Effector memory CD8-positive, alpha-beta T cell (primary cell): Measurements from ENCODE around the gene ZFTA.
"Not testable (repeated sequence)": the region's sequence is repeated elsewhere in the genome, so short reads cannot be mapped to it uniquely, and the experiment has no call there.

Experiments
- ATAC-seq: fragments of 150-1000 bp; cut with Tn5 transposase; replicated peaks from 2 replicates; pipeline ENCODE4 v1.10.0; 2021; ENCODE audit warnings: mild to moderate bottlenecking, moderate library complexity
- DNase-seq, 3 experiments: peaks; one replicate each; pipeline ENCODE4 v3.0.0; 2021
- H3K27ac Mint-ChIP-seq, 2 donors: one replicate each; pipeline ENCODE4 v1.8.0; 2022; ENCODE audit warnings: mild to moderate bottlenecking in 2 of 2, mixed read lengths in 2 of 2, moderate library complexity in 2 of 2
- H3K27me3 Mint-ChIP-seq, 2 donors: one replicate each; pipeline ENCODE4 v1.8.0; 2022; ENCODE audit warnings: mixed read lengths in 2 of 2
- H3K36me3 Mint-ChIP-seq: one replicate; pipeline ENCODE4 v1.8.0; 2022; ENCODE audit warnings: mild to moderate bottlenecking, moderate library complexity, mixed read lengths; ENCODE audit not compliant: insufficient read depth
- H3K4me1 Mint-ChIP-seq, 2 donors: one replicate each; pipeline ENCODE4 v1.8.0; 2022; ENCODE audit warnings: low read depth in 2 of 2, mixed read lengths in 2 of 2
- H3K4me3 Mint-ChIP-seq, 2 donors: one replicate each; pipeline ENCODE4 v1.8.0; 2022; ENCODE audit warnings: mild to moderate bottlenecking in 2 of 2, mixed read lengths in 2 of 2, moderate library complexity in 2 of 2
- H3K9me3 Mint-ChIP-seq, 2 donors: one replicate each; pipeline ENCODE4 v1.8.0; 2022; ENCODE audit warnings: mixed read lengths in 2 of 2

The ZFTA gene

GRCh38 chr11:63800921-63801320, 32.3 kb upstream of the ZFTA start:
- H3K9me3 Mint-ChIP-seq = no peaks in the 10 kb centered on the region

GRCh38 chr11:63795066-63795465, 26.5 kb upstream of the ZFTA start:
- Mint-ChIP-seq H3K36me3 (no peaks in the 10 kb centered on the region), H3K4me3 (no peak overlapping the region), H3K27ac (no peak overlapping the region), H3K4me1 (peaks cover 3% of the 10 kb centered on the region in 2 donors), H3K27me3 (peaks cover 26 to 43% of the 10 kb centered on the region in 2 donors), H3K9me3 (peaks cover 5 to 7% of the 10 kb centered on the region in 2 donors)
- ATAC-seq (no peak), DNase-seq (no peak)

More at GRCh38 chr11:63800921-63801320, 32.3 kb upstream of the ZFTA start:
- H3K27me3 Mint-ChIP-seq = peaks cover 27 to 28% of the 10 kb centered on the region in 2 donors
- no peaks in the 10 kb centered on the region for H3K36me3 Mint-ChIP-seq
- H3K27ac Mint-ChIP-seq = no peak overlapping the region
- H3K4me1 Mint-ChIP-seq = no peaks in the 10 kb centered on the region
- DNase-seq (no peak), ATAC-seq (no peak)
- H3K4me3 Mint-ChIP-seq = no peak overlapping the region

- ATAC-seq (no peak), DNase-seq (no peak)
- H3K27me3 Mint-ChIP-seq = peaks cover 22 to 37% of the 10 kb centered on the region in 2 donors
- peaks cover 5 to 7% of the 10 kb centered on the region in 2 donors for H3K9me3 Mint-ChIP-seq
- peaks cover 3% of the 10 kb centered on the region in 2 donors for H3K4me1 Mint-ChIP-seq
- no peaks in the 10 kb centered on the region for H3K36me3 Mint-ChIP-seq
- no peak overlapping the region for H3K27ac Mint-ChIP-seq
- H3K4me3 Mint-ChIP-seq = no peak overlapping the region
These were observed 24.6 kb upstream of the ZFTA start for GRCh38 chr11:63793161-63793560.

GRCh38 chr11:63791495-63792167, 23.1 kb upstream of the ZFTA start:
- Mint-ChIP-seq H3K27me3 (peaks cover 11 to 22% of the 10 kb centered on the region in 2 donors), H3K4me1 (peaks cover 3% of the 10 kb centered on the region in 2 donors), H3K36me3 (no peaks in the 10 kb centered on the region), H3K27ac (no peak overlapping the region), H3K4me3 (no peak overlapping the region), H3K9me3 (peaks cover 5 to 7% of the 10 kb centered on the region in 2 donors)
- ATAC-seq (no peak), DNase-seq (no peak)

- Mint-ChIP-seq H3K36me3 (no peaks in the 10 kb centered on the region), H3K4me1 (peaks cover 3% of the 10 kb centered on the region in 2 donors), H3K27me3 (peaks cover 0 to 7% of the 10 kb centered on the region in 2 donors), H3K9me3 (no peaks in the 10 kb centered on the region), H3K4me3 (no peak overlapping the region), H3K27ac (no peak overlapping the region)
- ATAC-seq (no peak), DNase-seq (no peak)
These were observed 17.2 kb upstream of the ZFTA start for GRCh38 chr11:63785823-63786222.

- H3K4me3 Mint-ChIP-seq = no peak overlapping the region
- peaks cover 7 to 13% of the 10 kb centered on the region in 2 donors for H3K27me3 Mint-ChIP-seq
- H3K36me3 Mint-ChIP-seq = no peaks in the 10 kb centered on the region
- H3K27ac Mint-ChIP-seq = no peak overlapping the region
- ATAC-seq (no peak), DNase-seq (no peak)
- no peaks in the 10 kb centered on the region for H3K4me1 Mint-ChIP-seq
- no peaks in the 10 kb centered on the region for H3K9me3 Mint-ChIP-seq
These were observed 15.5 kb upstream of the ZFTA start for GRCh38 chr11:63783925-63784592.

- peaks cover 7 to 17% of the 10 kb centered on the region in 2 donors for H3K27me3 Mint-ChIP-seq
- no peaks in the 10 kb centered on the region for H3K36me3 Mint-ChIP-seq
- H3K27ac Mint-ChIP-seq = no peak overlapping the region
These were observed 14.2 kb upstream of the ZFTA start for GRCh38 chr11:63782749-63783148.

GRCh38 chr11:63779039-63779438, 10.5 kb upstream of the ZFTA start:
- no peaks in the 10 kb centered on the region for H3K36me3 Mint-ChIP-seq
- no peaks in the 10 kb centered on the region for H3K9me3 Mint-ChIP-seq
- no peak for ATAC-seq
- no peaks in the 10 kb centered on the region for H3K4me1 Mint-ChIP-seq
- peaks cover 0 to 22% of the 10 kb centered on the region in 2 donors for H3K27me3 Mint-ChIP-seq
- no peak overlapping the region for H3K4me3 Mint-ChIP-seq
- H3K27ac Mint-ChIP-seq = no peak overlapping the region
- DNase-seq = no peak

More at GRCh38 chr11:63782749-63783148, 14.2 kb upstream of the ZFTA start:
- DNase-seq (no peak), ATAC-seq (no peak)
- Mint-ChIP-seq H3K4me1 (no peaks in the 10 kb centered on the region), H3K9me3 (no peaks in the 10 kb centered on the region), H3K4me3 (no peak overlapping the region)

GRCh38 chr11:63775191-63775590, 6.6 kb upstream of the ZFTA start:
- DNase-seq = no peak

GRCh38 chr11:63771741-63772318, 3.3 kb upstream of the ZFTA start:
- H3K4me1 Mint-ChIP-seq, H3K4me3 Mint-ChIP-seq, H3K27ac Mint-ChIP-seq, ATAC-seq, H3K9me3 Mint-ChIP-seq, DNase-seq, H3K36me3 Mint-ChIP-seq: not testable (repeated sequence)
- H3K27me3 Mint-ChIP-seq = peaks cover 11 to 23% of the 10 kb centered on the region in 2 donors

More at GRCh38 chr11:63775191-63775590, 6.6 kb upstream of the ZFTA start:
- Mint-ChIP-seq H3K4me1 (peaks cover 0 to under 1% of the 10 kb centered on the region in 2 donors), H3K27ac (no peak overlapping the region), H3K9me3 (no peaks in the 10 kb centered on the region), H3K36me3 (no peaks in the 10 kb centered on the region), H3K27me3 (peaks cover 11 to 40% of the 10 kb centered on the region in 2 donors), H3K4me3 (no peak overlapping the region)
- ATAC-seq = no peak

GRCh38 chr11:63770763-63771162, 2.2 kb upstream of the ZFTA start:
- ATAC-seq (no peak), DNase-seq (no peak)
- H3K36me3 Mint-ChIP-seq = peaks cover 2% of the 10 kb centered on the region
- peaks cover 11 to 23% of the 10 kb centered on the region in 2 donors for H3K27me3 Mint-ChIP-seq
- H3K4me1 Mint-ChIP-seq = peaks cover 7 to 9% of the 10 kb centered on the region in 2 donors
- no peak overlapping the region for H3K4me3 Mint-ChIP-seq
- H3K9me3 Mint-ChIP-seq = no peaks in the 10 kb centered on the region
- no peak overlapping the region for H3K27ac Mint-ChIP-seq

- Mint-ChIP-seq H3K36me3 (peaks cover 2% of the 10 kb centered on the region), H3K4me3 (peak overlapping the region; percentile 53 to 55), H3K9me3 (no peaks in the 10 kb centered on the region), H3K27ac (no peak overlapping the region), H3K4me1 (peaks cover 7 to 9% of the 10 kb centered on the region in 2 donors), H3K27me3 (peaks cover 11 to 23% of the 10 kb centered on the region in 2 donors)
- DNase-seq (no peak), ATAC-seq (no peak)
These were observed 1.3 kb upstream of the ZFTA start for GRCh38 chr11:63769714-63770455.

- Mint-ChIP-seq H3K36me3 (peaks cover 2% of the 10 kb centered on the region), H3K27ac (no peak overlapping the region), H3K4me3 (peak overlapping the region; percentile 33 to 55), H3K27me3 (peaks cover 11 to 23% of the 10 kb centered on the region in 2 donors), H3K4me1 (peaks cover 7 to 9% of the 10 kb centered on the region in 2 donors), H3K9me3 (no peaks in the 10 kb centered on the region)
- ATAC-seq = peak; percentile 50
- DNase-seq = peak in 2 of 3 experiments; percentile 18 to 29
These were observed 603 bp upstream of the ZFTA start for GRCh38 chr11:63769042-63769713.
